Loucy (cell line): ENCODE measurements around the gene LRRC58.

Experiments
- H2AFZ ChIP-seq: fragments of 200-600 bp; sonication (generic); 2 replicates; pipeline ENCODE4 v1.6.0; 2016; ENCODE audit warnings: antibody characterized with exemption, mild to moderate bottlenecking, low read length, moderate library complexity
- H3F3A ChIP-seq: fragments of 200-600 bp; 2 replicates; pipeline ENCODE4 v1.6.0; 2016; ENCODE audit warnings: antibody characterized with exemption, low read depth, mild to moderate bottlenecking
- H3K27me3 ChIP-seq: fragments of 200-600 bp; sonication (generic); 2 replicates; pipeline ENCODE4 v1.6.1; 2014; ENCODE audit warnings: low read length, mild to moderate bottlenecking; ENCODE audit not compliant: insufficient read depth, poor library complexity, severe bottlenecking
- H3K36me3 ChIP-seq: fragments of 200-600 bp; sonication (generic); 2 replicates; pipeline ENCODE4 v1.6.1; 2016; ENCODE audit warnings: low read length; ENCODE audit not compliant: insufficient read depth
- H3K4me1 ChIP-seq: fragments of 200-600 bp; sonication (generic); 2 replicates; pipeline ENCODE4 v1.5.1; 2014; ENCODE audit warnings: low read length, mild to moderate bottlenecking; ENCODE audit not compliant: insufficient read depth, poor library complexity, severe bottlenecking
- H3K4me2 ChIP-seq: fragments of 200-600 bp; sonication (generic); 2 replicates; pipeline ENCODE4 v1.6.0; 2014; ENCODE audit warnings: antibody characterized with exemption, low read length, low read depth, mild to moderate bottlenecking; ENCODE audit not compliant: poor library complexity, severe bottlenecking
- H3K4me3 ChIP-seq: fragments of 200-600 bp; sonication (generic); 2 replicates; pipeline ENCODE4 v1.5.1; 2014; ENCODE audit warnings: low read length, mild to moderate bottlenecking, mixed read lengths; ENCODE audit not compliant: poor library complexity, severe bottlenecking
- H3K79me2 ChIP-seq: fragments of 200-600 bp; sonication (generic); 2 replicates; pipeline ENCODE4 v1.6.1; 2014; ENCODE audit warnings: low read length; ENCODE audit not compliant: insufficient read depth
- H3K9ac ChIP-seq: fragments of 200-600 bp; sonication (generic); 2 replicates; pipeline ENCODE4 v1.6.0; 2014; ENCODE audit warnings: mild to moderate bottlenecking, low read depth, low read length, moderate library complexity; ENCODE audit not compliant: poor library complexity, severe bottlenecking
- H3K9me2 ChIP-seq: fragments of 200-600 bp; sonication (generic); replicated peaks from 2 replicates; pipeline ENCODE4 v1.6.1; 2016; ENCODE audit warnings: low read depth, low read length, mixed read lengths
- H3K9me3 ChIP-seq: fragments of 200-600 bp; sonication (generic); 2 replicates; pipeline ENCODE4 v1.6.1; 2014; ENCODE audit warnings: mild to moderate bottlenecking, antibody characterized with exemption, low read length, low read depth; ENCODE audit not compliant: insufficient read depth
- H4K20me1 ChIP-seq: fragments of 200-600 bp; sonication (generic); 2 replicates; pipeline ENCODE4 v1.6.0; 2014; ENCODE audit warnings: antibody characterized with exemption, low read length, mild to moderate bottlenecking; ENCODE audit not compliant: insufficient read depth, poor library complexity, severe bottlenecking
- CTCF ChIP-seq: fragments of 200-600 bp; sonication (generic); conservative IDR thresholded peaks from 2 replicates; pipeline ENCODE4 v1.5.1; 2014; ENCODE audit warnings: mild to moderate bottlenecking, antibody characterized with exemption, low read length
- EZH2phosphoT487 ChIP-seq: fragments of 200-600 bp; IDR thresholded peaks from 2 replicates; pipeline ENCODE4 v1.6.1; 2018; ENCODE audit warnings: antibody characterized with exemption, mild to moderate bottlenecking, moderate library complexity, borderline replicate concordance

LRRC58 gene

GRCh38 chr3:120311863-120312794, 37.0 kb downstream of the LRRC58 start:
- H3K4me1 ChIP-seq, result no peaks in the 10 kb centered on the region
- TF ChIP-seq EZH2phosphoT487 (no peak), CTCF (no peak)

GRCh38 chr3:120306519-120307455, 42.4 kb downstream of the LRRC58 start:
- Histone ChIP-seq H4K20me1 (no peaks in the 10 kb centered on the region), H3K9ac (no peak overlapping the region), H3K4me1 (no peaks in the 10 kb centered on the region), H3F3A (no peaks in the 10 kb centered on the region), H3K27me3 (no peaks in the 10 kb centered on the region), H3K9me2 (no peaks in the 10 kb centered on the region), H3K79me2 (no peaks in the 10 kb centered on the region), H3K4me3 (no peak overlapping the region), H2AFZ (no peak overlapping the region), H3K36me3 (no peaks in the 10 kb centered on the region), H3K9me3 (no peaks in the 10 kb centered on the region), H3K4me2 (no peak overlapping the region)
- TF ChIP-seq EZH2phosphoT487, result no peak

More at GRCh38 chr3:120311863-120312794, 37.0 kb downstream of the LRRC58 start:
- no peak overlapping the region for H2AFZ ChIP-seq
- no peaks in the 10 kb centered on the region for H4K20me1 ChIP-seq
- H3K9ac ChIP-seq, result no peak overlapping the region
- H3K9me3 ChIP-seq, result 0 out of 2 replicates have a peak, but pooled peaks cover 8% of the 10 kb centered on the region
- H3K79me2 ChIP-seq, result no peaks in the 10 kb centered on the region
- H3K36me3 ChIP-seq, result no peaks in the 10 kb centered on the region
- H3K27me3 ChIP-seq, result no peaks in the 10 kb centered on the region
- H3K4me2 ChIP-seq, result no peak overlapping the region
- H3F3A ChIP-seq, result no peaks in the 10 kb centered on the region
- H3K4me3 ChIP-seq, result no peak overlapping the region
- H3K9me2 ChIP-seq, result no peaks in the 10 kb centered on the region

GRCh38 chr3:120304616-120305015, 44.5 kb downstream of the LRRC58 start:
- H3K79me2 ChIP-seq, result no peaks in the 10 kb centered on the region
- H3K4me2 ChIP-seq, result no peak overlapping the region
- H3K9me2 ChIP-seq, result no peaks in the 10 kb centered on the region
- no peaks in the 10 kb centered on the region for H3F3A ChIP-seq
- no peak overlapping the region for H3K9ac ChIP-seq
- no peaks in the 10 kb centered on the region for H3K9me3 ChIP-seq
- TF ChIP-seq EZH2phosphoT487 (no peak), CTCF (no peak)
- no peaks in the 10 kb centered on the region for H4K20me1 ChIP-seq
- no peak overlapping the region for H2AFZ ChIP-seq
- H3K27me3 ChIP-seq, result no peaks in the 10 kb centered on the region
- H3K4me1 ChIP-seq, result no peaks in the 10 kb centered on the region
- H3K36me3 ChIP-seq, result no peaks in the 10 kb centered on the region
- H3K4me3 ChIP-seq, result no peak overlapping the region
